ENCODE data around the gene PCNX2.

- TF ChIP-seq CTCF (IDR thresholded peaks at IDR 0.05) (no peak), AFF4 (CRISPR knock-in tag; IDR thresholded peaks at IDR 0.05; ENCODE audit: borderline replicate concordance) (no peak), NR2C2 (CRISPR knock-in tag; IDR thresholded peaks at IDR 0.05) (no peak), ZBTB43 (CRISPR knock-in tag; IDR thresholded peaks at IDR 0.05) (no peak), MAX (CRISPR knock-in tag; IDR thresholded peaks at IDR 0.05) (no peak), STAT6 (CRISPR knock-in tag; conservative IDR thresholded peaks at IDR 0.05; ENCODE audit: low read depth) (no peak), USF2 (CRISPR knock-in tag; IDR thresholded peaks at IDR 0.05) (no peak), IRF1 (CRISPR knock-in tag; IDR thresholded peaks at IDR 0.05) (no peak), TEAD1 (CRISPR knock-in tag; IDR thresholded peaks at IDR 0.05) (no peak), ELF4 (CRISPR knock-in tag; IDR thresholded peaks at IDR 0.05; ENCODE audit: low read depth) (no peak), NR3C1 (CRISPR knock-in tag; conservative IDR thresholded peaks at IDR 0.05; ENCODE audit: low read depth) (no peak), ZNF232 (CRISPR knock-in tag; IDR thresholded peaks at IDR 0.05) (no peak), E2F1 (CRISPR knock-in tag; IDR thresholded peaks at IDR 0.05) (no peak), FOXJ3 (CRISPR knock-in tag; IDR thresholded peaks at IDR 0.05; ENCODE audit: borderline replicate concordance) (no peak)
Observed at GRCh38 chr1:232965124-232965911, 330.2 kb downstream of the PCNX2 start.

Measured in WTC11 (cell line).